Measurements from ENCODE around the gene MBNL1.

Gene MBNL1

DNA sequence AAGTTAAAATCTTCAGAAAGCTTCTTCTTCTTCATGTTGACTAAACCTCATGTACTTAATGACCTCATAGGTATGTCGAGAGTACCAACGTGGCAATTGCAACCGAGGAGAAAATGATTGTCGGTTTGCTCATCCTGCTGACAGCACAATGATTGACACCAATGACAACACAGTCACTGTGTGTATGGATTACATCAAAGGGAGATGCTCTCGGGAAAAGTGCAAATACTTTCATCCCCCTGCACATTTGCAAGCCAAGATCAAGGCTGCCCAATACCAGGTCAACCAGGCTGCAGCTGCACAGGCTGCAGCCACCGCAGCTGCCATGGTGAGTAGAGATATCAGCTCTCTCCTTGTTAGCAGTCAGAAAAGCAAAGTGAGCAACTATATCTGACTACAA is 176.5 kb downstream of the MBNL1 start:
- DNase-seq (ENCODE audit: low spot score): no peak

DNA sequence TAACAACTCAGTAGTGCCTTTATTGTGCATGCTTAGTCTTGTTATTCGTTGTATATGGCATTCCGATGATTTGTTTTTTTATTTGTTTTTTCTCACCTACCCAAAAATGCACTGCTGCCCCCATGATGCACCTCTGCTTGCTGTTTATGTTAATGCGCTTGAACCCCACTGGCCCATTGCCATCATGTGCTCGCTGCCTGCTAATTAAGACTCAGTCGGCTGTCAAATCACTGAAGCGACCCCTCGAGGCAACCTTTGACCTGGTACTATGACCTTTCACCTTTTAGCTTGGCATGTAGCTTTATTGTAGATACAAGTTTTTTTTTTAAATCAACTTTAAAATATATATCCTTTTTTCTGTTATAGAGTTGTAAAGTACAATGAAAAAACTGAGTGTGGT is 177.8 kb downstream of the MBNL1 start:
- DNase-seq (ENCODE audit: low spot score): no peak

DNA sequence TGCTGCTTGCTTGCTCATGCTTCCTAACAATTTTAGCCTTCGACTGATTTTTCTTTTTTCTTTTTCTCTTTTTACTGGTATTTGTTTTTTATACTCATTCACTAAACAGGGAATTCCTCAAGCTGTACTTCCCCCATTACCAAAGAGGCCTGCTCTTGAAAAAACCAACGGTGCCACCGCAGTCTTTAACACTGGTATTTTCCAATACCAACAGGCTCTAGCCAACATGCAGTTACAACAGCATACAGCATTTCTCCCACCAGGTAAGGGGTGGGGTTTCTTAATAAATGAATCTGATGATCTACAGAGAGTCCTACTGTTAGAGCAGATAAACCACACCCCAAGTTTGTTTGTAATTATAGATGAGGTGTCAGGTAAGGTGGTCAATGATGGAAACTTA is 178.8 kb downstream of the MBNL1 start:
- no peak for DNase-seq (ENCODE audit: low spot score)

GRCh38 chr3:152448091-152448490 is 179.4 kb downstream of the MBNL1 start:
- DNase-seq (ENCODE audit: low spot score): no peak

DNA sequence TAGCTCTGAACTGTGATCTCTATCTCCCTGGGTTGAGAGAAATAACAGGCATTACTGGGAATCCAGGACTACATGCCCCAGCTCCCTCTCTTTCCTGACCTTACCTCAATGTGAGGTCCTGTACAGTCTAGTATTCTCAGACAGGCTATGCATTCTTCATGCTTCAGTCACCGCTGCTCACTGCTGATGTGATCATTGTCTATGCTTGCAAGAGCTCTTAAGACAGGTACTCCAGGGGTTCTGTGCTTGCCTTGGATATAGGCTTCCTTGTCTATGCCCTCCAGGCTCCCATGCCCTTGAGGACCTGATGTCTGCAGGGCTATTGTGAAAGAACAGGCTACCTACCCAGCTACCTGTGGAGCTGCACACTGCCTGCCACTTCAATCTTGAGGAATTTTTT is 183.6 kb downstream of the MBNL1 start:
- no peak for DNase-seq (ENCODE audit: low spot score)

- DNase-seq (ENCODE audit: low spot score): no peak
Measured at GRCh38 chr3:152454076-152454875, 185.5 kb downstream of the MBNL1 start.

DNA sequence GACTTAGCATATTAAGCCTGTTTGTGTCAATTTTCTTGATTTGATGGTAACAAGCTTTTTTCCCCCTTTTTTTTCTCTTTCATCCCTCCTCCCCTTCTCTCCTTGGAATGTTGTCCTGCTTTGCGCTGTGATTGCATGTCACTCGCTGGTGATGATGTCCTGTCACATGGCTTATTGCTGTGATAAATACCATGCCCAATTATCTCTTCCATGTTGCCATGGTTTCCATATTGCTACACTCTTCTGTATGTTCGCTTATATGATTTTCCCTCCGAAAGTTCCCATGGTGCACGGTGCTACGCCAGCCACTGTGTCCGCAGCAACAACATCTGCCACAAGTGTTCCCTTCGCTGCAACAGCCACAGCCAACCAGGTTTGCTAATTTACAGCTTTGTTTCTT is 187.3 kb downstream of the MBNL1 start:
- DNase-seq (ENCODE audit: low spot score): peak; percentile 88

GRCh38 chr3:152457500-152458375 is 189.0 kb downstream of the MBNL1 start:
- no peak for DNase-seq (ENCODE audit: low spot score)

DNA sequence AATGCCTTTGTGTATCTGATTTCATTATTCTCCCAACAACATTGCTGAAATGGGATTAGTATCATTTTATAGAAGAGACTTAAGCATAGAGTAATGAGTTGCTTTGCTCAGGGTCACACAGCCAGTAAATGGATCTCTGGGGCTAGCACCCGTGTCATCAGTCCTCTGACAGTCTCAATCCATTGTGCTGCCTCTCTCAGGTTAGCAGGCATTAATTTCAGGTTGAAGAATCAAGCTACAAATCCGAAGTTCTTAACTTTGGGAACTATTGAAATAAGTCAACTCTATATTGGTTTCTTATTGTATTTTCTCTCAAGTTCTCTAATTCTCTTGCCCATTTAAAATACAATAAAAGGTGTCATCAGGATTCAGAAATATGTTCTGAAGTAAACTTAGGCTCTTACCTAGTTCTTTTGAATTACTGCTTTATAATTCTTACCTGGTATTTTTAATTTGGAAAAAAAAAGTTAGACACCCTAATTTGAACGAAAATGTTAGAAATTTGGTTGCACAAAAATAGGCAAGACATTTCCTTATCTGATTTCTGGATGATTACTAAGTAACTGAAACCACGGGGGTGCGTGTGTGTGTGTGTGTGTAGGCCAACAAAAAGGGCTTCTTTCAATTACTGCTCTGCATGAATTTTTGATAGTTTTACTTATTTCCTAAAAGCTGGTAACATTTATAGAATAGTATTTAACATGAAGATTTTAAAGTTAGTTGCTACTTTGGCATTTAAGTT is 189.8 kb downstream of the MBNL1 start:
- DNase-seq (ENCODE audit: low spot score): no peak

DNA sequence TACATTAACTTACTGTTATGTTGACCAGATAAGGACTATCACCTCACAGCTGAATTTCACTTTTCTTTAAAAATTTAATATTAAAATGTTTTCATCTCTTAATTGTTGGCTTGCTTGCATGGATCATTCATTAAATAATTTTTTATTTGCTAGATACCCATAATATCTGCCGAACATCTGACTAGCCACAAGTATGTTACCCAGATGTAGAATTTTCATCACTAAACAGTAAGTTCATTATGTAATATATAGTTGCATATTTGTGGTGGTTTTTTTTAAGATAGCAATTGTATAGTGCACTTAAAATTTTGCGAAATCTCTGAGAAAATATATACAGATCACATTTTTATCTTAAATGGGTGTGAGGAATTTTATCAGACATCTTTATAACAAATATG is 190.4 kb downstream of the MBNL1 start:
- DNase-seq (ENCODE audit: low spot score): no peak

GRCh38 chr3:152459572-152459971 is 190.8 kb downstream of the MBNL1 start:
- DNase-seq (ENCODE audit: low spot score): no peak

- no peak for DNase-seq (ENCODE audit: low spot score)
Measured at GRCh38 chr3:152460936-152461335, 192.2 kb downstream of the MBNL1 start.

- DNase-seq (ENCODE audit: low spot score): no peak
Measured at GRCh38 chr3:152461460-152461859, 192.7 kb downstream of the MBNL1 start.

DNA sequence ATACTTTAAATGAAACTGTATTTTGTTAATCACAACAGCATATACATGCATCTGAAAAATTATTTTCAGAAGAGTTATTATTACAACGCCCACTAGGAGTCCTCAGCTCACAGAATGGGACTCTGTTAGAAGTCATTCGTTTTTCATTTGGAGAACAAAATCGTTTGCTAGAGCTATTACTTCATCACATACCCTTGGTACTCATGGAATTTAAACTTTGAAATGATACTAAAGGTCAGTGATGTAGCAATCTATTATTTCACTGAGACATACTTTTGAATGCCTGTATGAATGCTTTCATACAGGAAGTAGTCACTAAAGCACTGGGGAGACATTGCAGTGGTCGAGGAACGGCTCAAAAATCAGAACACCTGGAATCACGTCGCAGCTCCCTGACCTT is 198.1 kb downstream of the MBNL1 start:
- no peak for DNase-seq (ENCODE audit: low spot score)

DNA sequence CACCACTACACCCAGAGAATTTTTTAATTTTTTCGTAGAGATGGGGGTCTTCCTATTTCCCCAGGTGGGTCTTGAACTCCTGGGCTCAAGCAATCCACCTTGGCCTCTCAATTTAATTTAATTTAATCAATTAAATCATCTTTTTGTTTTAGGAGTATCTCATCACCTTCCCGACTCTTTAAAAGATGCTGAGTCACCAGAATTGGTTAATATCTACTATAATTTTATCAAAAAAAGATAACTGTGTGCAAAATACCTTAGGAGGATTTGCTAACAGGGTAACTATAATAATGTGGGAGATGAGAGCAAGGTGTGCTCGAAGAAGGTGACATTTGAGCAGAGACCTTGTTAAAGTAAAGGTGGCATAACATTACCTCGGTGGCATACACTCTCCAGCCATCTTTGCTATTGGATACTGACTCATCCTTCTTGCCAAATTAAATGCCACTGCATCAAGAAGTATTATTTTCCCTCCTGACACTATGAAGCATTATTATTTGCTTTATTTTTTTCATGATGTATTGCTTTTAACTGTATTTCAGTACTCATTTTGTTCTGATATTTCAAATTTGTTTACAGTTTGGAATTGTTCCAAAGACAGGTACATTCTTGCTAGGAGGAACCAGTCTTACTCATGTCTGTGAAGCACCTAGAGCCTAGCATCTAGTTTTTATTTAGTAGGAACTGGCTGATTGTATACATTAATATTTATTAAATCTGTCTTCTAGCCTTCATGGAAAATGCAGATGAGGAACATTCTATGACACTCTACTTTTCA is 200.7 kb downstream of the MBNL1 start:
- no peak for DNase-seq (ENCODE audit: low spot score)

DNA sequence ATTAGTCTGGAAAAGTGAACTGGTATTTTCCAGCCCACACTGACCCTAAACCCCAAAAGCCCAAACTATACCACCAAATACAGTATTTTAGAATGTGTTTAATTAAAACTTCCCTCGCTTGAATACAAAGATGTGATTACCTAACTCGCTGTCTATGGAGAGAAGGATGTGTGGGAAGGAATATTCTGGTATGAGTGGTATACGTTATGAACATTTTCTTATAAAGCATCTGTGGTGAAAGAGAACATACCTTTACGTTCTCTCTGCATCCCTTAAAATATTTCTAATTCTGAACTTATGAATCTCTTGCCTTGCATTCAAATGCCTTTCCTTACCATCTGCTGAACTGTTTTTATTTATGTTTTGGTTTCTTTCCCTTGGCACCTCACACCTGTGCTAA is 201.4 kb downstream of the MBNL1 start:
- DNase-seq (ENCODE audit: low spot score): no peak

DNA sequence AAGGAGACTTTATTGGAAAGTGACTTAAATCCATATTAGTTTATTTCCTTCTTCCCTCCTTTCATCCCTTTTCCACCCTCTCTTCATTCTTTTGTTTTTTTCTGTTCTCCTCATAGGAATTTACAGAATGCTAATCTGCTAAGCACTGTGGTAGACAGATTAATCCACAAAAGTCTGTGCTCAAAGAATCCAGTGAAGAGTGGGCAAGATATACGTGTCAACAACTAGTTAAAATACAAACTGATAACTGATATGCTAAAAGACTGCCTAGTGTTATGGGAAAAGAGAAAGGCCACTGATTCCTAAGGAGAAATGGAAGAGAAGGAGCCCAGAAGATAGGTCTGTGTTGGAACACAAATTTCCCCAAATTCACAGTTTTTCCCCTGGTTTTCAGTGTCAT is 202.2 kb downstream of the MBNL1 start:
- no peak for DNase-seq (ENCODE audit: low spot score)

GRCh38 chr3:152471814-152472671 is 203.3 kb downstream of the MBNL1 start:
- peak; percentile 66 for DNase-seq (ENCODE audit: low spot score)

GRCh38 chr3:152472672-152472954 is 203.9 kb downstream of the MBNL1 start:
- DNase-seq (ENCODE audit: low spot score): no peak

DNA sequence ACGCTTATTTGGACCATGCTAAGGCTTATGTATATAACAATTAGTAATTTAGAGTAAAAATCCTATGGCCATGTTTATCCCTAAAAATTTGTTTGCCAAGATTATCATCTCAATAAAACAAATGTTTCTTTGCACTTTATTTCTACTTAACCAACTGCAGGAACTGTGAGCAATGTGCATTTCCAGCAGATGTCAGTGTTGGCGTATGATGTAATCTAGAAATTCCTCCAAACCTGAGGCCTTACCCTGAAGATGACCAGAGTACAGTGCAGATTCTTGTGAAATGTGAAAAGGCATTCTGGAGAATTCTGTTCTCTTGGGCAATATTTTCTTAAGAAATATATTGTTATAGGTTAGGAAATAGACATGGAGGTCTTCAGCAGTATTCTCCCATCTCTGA is 205.9 kb downstream of the MBNL1 start:
- peak; percentile 42 for DNase-seq (ENCODE audit: low spot score)

GRCh38 chr3:152477422-152477821 is 208.7 kb downstream of the MBNL1 start:
- DNase-seq (ENCODE audit: low spot score): no peak
